HG03457 (cell line): ENCODE results near the gene CST7.
"Not testable (repeated sequence)": the region's sequence is repeated elsewhere in the genome, so short reads cannot be mapped to it uniquely, and the experiment has no call there.

Experiments
- ATAC-seq: cut with Tn5 transposase; IDR thresholded peaks from one replicate; pipeline ENCODE4 v1.9.1; 2021; ENCODE audit warnings: moderate number of reproducible peaks; ENCODE audit not compliant: unreplicated experiment

The CST7 gene

GRCh38 chr20:24929867-24930723, 19.0 kb upstream of the CST7 start:
- ATAC-seq = not testable (repeated sequence)

- not testable (repeated sequence) for ATAC-seq
Measured at GRCh38 chr20:24930724-24931688, 18.1 kb upstream of the CST7 start.

- ATAC-seq = not testable (repeated sequence)
Measured at GRCh38 chr20:24931893-24932292, 17.2 kb upstream of the CST7 start.

- no peak for ATAC-seq
Measured at GRCh38 chr20:24933266-24933908, 15.7 kb upstream of the CST7 start.

- ATAC-seq = no peak
Measured at GRCh38 chr20:24934101-24934661, 14.9 kb upstream of the CST7 start.

- no peak for ATAC-seq
Measured at GRCh38 chr20:24934716-24935115, 14.4 kb upstream of the CST7 start.

GRCh38 chr20:24935140-24935539, 13.9 kb upstream of the CST7 start:
- ATAC-seq = no peak

- ATAC-seq = no peak
Measured at GRCh38 chr20:24935766-24936525, 13.1 kb upstream of the CST7 start.

- ATAC-seq = no peak
Measured at GRCh38 chr20:24936526-24937407, 12.3 kb upstream of the CST7 start.

- no peak for ATAC-seq
Measured at GRCh38 chr20:24937579-24937978, 11.5 kb upstream of the CST7 start.

GRCh38 chr20:24938498-24938897, 10.6 kb upstream of the CST7 start:
- no peak for ATAC-seq

- no peak for ATAC-seq
Measured at GRCh38 chr20:24939036-24939435, 10.0 kb upstream of the CST7 start.

GRCh38 chr20:24942679-24943078, 6.4 kb upstream of the CST7 start:
- no peak for ATAC-seq

- ATAC-seq = no peak
Measured at GRCh38 chr20:24943196-24943595, 5.9 kb upstream of the CST7 start.

GRCh38 chr20:24943731-24944130, 5.3 kb upstream of the CST7 start:
- ATAC-seq = no peak

- ATAC-seq = not testable (repeated sequence)
Measured at GRCh38 chr20:24946376-24946775, 2.7 kb upstream of the CST7 start.

GRCh38 chr20:24948396-24948938, 602 bp upstream of the CST7 start:
- ATAC-seq = not testable (repeated sequence)

GRCh38 chr20:24949756-24950127, 673 bp downstream of the CST7 start:
- no peak for ATAC-seq
